Measurements from ENCODE around the gene APPL2.

DNA sequence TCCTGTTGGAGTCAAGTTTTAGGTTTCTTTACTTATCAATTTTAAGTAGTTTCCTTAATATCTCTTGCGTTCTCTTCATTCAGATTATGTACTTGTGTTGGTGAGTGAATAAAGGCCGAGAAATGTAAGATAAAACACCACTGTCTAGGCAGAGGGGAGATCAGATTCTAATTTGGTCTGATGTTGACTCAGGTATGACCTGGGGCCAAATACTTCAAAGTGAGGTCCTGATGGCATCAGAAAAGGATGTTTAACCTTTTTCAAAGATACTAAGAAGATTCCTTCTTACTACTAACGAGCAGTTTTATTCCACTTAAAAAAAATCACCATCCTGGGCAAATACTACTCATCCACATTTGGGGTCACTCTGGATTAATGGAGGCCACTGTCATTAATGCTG is 26.9 kb downstream of the APPL2 start:
- TF ChIP-seq ZC3H10 (CRISPR knock-in tag; IDR thresholded peaks at IDR 0.05) (no peak), CREB5 (CRISPR knock-in tag; IDR thresholded peaks at IDR 0.05; ENCODE audit: low read depth) (no peak), ARNTL (CRISPR knock-in tag; IDR thresholded peaks at IDR 0.05; ENCODE audit: borderline replicate concordance, low read depth) (no peak)
- TF ChIP-seq, protein P1, sequence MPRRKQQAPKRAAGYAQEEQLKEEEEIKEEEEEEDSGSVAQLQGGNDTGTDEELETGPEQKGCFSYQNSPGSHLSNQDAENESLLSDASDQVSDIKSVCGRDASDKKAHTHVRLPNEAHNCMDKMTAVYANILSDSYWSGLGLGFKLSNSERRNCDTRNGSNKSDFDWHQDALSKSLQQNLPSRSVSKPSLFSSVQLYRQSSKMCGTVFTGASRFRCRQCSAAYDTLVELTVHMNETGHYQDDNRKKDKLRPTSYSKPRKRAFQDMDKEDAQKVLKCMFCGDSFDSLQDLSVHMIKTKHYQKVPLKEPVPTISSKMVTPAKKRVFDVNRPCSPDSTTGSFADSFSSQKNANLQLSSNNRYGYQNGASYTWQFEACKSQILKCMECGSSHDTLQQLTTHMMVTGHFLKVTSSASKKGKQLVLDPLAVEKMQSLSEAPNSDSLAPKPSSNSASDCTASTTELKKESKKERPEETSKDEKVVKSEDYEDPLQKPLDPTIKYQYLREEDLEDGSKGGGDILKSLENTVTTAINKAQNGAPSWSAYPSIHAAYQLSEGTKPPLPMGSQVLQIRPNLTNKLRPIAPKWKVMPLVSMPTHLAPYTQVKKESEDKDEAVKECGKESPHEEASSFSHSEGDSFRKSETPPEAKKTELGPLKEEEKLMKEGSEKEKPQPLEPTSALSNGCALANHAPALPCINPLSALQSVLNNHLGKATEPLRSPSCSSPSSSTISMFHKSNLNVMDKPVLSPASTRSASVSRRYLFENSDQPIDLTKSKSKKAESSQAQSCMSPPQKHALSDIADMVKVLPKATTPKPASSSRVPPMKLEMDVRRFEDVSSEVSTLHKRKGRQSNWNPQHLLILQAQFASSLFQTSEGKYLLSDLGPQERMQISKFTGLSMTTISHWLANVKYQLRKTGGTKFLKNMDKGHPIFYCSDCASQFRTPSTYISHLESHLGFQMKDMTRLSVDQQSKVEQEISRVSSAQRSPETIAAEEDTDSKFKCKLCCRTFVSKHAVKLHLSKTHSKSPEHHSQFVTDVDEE (CRISPR knock-in tag; IDR thresholded peaks at IDR 0.05): no peak
